DND-41 (cell line): ENCODE data around the gene BTBD2.

Experiments used
- CTCF ChIP-seq: IDR thresholded peaks from 2 replicates; pipeline ENCODE4 v1.5.1; 2012; ENCODE audit warnings: borderline replicate concordance, low read length, moderate library complexity, mild to moderate bottlenecking; ENCODE audit not compliant: poor library complexity, severe bottlenecking; ENCODE audit errors: extremely low read depth
- EZH2 ChIP-seq: IDR thresholded peaks from 3 replicates; pipeline ENCODE4 v1.6.1; 2012; ENCODE audit warnings: borderline replicate concordance, low read depth, mild to moderate bottlenecking, moderate library complexity, low read length, inconsistent platforms; ENCODE audit not compliant: severe bottlenecking

GRCh38 chr19:2036424-2036823 is 20.9 kb upstream of the BTBD2 start:
- TF ChIP-seq EZH2 (no peak), CTCF (no peak)
